GM19455 (cell line): ENCODE results near the gene MRPL43.
"Not testable (repeated sequence)": the region's sequence is repeated elsewhere in the genome, so short reads cannot be mapped to it uniquely, and the experiment has no call there.

Source experiments
- ATAC-seq: cut with Tn5 transposase; IDR thresholded peaks from one replicate; pipeline ENCODE4 v1.9.1; 2021; ENCODE audit not compliant: unreplicated experiment

The MRPL43 gene

GRCh38 chr10:100984672-100985177 lies 2.6 kb downstream of the MRPL43 start:
- ATAC-seq = no peak

GRCh38 chr10:100983868-100984671 lies 3.2 kb downstream of the MRPL43 start:
- no peak for ATAC-seq

- no peak for ATAC-seq
These were observed 4.1 kb downstream of the MRPL43 start for GRCh38 chr10:100982916-100983830.

GRCh38 chr10:100981178-100981772 lies 6.0 kb downstream of the MRPL43 start:
- ATAC-seq = no peak

- ATAC-seq = no peak
These were observed 6.6 kb downstream of the MRPL43 start for GRCh38 chr10:100980711-100981110.

GRCh38 chr10:100980311-100980710 lies 7.0 kb downstream of the MRPL43 start:
- no peak for ATAC-seq

GRCh38 chr10:100979791-100980272 lies 7.5 kb downstream of the MRPL43 start:
- ATAC-seq = no peak

GRCh38 chr10:100978901-100979195 lies 8.4 kb downstream of the MRPL43 start:
- no peak for ATAC-seq

- ATAC-seq = no peak
These were observed 9.0 kb downstream of the MRPL43 start for GRCh38 chr10:100978121-100978900.

- no peak for ATAC-seq
These were observed 9.9 kb downstream of the MRPL43 start for GRCh38 chr10:100977436-100977835.

- no peak for ATAC-seq
These were observed 10.4 kb downstream of the MRPL43 start for GRCh38 chr10:100976906-100977305.

GRCh38 chr10:100975397-100975796 lies 11.9 kb downstream of the MRPL43 start:
- ATAC-seq = not testable (repeated sequence)

- no peak for ATAC-seq
These were observed 14.3 kb downstream of the MRPL43 start for GRCh38 chr10:100972904-100973535.

GRCh38 chr10:100972115-100972903 lies 15.0 kb downstream of the MRPL43 start:
- ATAC-seq = no peak

- ATAC-seq = no peak
These were observed 16.1 kb downstream of the MRPL43 start for GRCh38 chr10:100970914-100971811.

GRCh38 chr10:100970076-100970913 lies 17.0 kb downstream of the MRPL43 start:
- ATAC-seq = no peak
